GM20431 (cell line): Measurements from ENCODE around the gene TOR1AIP2.

Source experiments
- in situ Hi-C: fragments of 300-500 bp; cut with MseI, MboI; formaldehyde crosslinking; loops from one replicate; pipeline ENCODE4 v1.15.0; 2020; ENCODE audit warnings: low sequenced_read_pairs; ENCODE audit not compliant: unreplicated experiment

TOR1AIP2 gene

DNA sequence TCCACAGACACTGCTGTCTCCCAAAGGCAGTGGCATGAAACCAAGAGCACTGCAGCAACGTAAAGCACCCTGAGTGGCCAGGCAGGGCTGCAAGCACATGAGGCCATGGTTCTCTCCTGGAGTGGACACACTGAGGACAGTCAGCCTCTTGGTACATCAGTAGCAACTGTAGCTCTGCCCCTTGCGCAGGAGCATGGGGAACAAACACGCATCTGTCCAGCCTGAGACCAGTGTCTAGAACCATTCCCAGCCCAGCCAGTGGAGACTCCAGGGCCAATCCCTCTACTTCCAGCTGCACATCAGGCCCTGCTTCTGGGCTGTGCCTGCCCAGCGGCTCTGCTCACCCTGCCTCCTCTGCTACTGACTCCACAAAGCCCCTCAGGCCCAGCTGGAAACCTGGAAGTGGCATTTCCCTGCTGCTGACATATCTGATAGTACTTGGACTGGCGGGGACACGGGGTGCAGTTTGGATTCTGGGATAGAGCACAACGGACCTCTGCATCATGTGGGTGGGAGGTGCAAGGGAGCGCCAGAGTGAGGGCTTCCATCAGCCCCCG lies 49.0 kb downstream of the TOR1AIP2 start:
- in situ Hi-C loops, result no loop called here

DNA sequence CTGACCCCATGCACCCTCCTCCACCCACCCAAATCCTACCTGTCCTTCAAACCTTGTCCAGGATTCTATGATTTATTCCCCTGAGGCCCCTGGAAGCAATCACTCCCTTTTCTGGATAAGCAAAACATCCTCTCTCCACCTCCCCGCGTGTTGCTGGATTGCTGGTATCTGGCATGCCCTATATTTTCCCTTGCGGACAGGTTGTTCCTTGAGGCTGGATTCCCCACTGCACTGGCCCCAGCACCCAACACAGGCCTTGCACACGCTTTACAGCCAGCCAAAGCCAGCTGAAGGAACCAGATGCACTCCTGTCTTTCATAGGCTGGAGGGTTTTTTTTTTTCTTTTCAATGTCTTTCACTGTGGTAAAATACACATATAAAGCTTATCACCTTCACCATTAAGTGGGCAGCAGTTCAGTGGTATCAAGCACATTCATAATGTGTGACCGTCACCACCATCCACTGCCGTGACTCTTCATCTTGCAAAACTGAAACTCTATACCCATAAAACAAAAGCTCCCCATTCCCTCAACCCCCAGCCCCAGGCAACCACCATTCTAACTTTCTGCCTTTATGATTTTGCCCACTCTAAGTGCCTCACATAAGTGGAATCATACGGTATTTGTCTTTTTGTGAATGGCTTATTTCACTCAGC lies 50.9 kb downstream of the TOR1AIP2 start:
- in situ Hi-C loops, result no loop called here

DNA sequence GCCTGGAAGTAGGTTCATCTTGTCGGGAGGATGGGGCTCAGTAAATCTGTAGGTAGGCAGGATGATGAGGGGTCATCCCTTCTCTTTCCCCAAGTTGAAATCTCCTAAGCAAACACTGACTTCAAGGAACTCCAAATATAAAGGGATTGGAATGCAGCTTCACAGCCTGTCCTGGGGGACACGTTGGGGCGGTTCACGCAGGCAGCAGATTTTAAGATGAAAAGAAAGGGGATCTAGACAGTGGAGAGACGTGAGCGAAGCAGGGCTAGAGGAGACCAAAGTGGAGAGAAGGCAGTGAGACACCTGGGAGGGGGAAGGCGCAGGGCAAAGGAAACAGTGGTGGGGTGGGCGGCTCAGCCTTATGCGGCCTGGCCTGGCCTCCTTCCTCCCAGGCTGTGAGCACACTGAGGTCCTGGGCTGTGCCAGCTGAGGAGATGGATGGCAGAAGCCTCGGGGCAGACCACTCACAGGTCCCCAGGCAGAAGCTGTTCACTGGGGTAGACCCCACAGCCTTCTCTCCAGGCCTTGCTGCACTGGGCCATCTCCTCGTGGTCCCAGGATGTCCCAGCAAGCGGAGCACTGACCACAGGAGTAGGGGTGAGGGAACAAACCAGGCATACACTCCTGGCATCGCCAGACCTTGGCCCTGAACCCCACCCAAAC lies 51.7 kb downstream of the TOR1AIP2 start:
- in situ Hi-C loops, result no loop called here

DNA sequence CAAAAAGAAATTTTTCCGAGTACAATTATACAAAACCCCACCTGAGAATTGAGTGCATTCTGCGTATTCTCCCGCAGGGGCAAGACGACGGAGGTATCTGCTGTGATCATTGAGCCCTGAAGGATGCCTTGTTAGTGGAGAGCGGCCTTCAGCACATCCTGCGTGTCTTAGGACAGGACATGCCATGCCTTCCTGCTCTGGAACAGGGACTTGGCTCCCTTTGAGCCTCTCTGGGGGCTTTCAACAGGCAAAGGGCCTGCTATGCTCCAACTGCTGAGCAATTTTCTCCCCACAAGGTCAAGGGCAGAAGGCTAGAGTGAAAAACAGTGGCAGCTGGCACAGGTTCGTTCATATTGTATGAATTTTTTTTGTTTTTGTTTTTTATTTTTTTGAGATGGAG lies 52.4 kb downstream of the TOR1AIP2 start:
- in situ Hi-C loops, result no loop called here

DNA sequence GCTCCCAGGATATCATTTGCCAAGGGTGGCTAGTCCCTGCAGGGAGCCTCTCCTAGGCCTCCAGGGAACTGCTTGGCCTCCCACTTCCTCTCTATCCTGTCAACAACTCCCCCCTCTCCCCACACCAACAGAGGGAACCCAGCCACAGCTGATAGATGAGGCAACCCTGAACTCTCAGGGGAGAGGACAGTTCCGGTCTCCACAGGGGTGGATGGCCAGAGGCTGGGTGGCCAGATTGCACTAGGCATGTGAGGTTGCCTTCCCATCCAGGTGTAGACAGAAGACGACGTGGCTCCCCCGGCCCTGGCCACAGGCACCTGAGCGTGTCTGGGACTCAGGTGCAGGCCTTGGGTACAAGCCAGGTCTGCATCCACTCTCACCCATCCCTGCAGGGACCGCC lies 53.3 kb downstream of the TOR1AIP2 start:
- in situ Hi-C loops, result no loop called here

DNA sequence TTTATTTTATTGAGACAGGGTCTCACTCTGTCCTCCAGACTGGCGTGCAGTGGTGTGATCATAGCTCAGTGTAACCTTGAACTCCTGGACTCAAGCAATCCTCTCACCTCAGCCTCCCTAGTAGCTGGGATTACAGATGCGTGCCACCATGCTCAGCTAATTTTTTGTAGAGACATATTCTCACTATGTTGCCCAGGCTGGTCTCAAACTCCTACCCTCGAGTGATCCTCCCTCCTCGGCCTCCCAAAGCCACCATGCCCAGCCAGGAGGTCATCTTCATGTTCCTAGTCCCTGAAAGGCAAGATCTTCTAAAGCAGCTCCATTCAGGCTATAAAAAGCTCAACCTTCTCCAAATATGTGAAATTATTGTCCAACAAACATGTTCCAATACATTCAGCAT lies 53.9 kb downstream of the TOR1AIP2 start:
- in situ Hi-C loops, result no loop called here

DNA sequence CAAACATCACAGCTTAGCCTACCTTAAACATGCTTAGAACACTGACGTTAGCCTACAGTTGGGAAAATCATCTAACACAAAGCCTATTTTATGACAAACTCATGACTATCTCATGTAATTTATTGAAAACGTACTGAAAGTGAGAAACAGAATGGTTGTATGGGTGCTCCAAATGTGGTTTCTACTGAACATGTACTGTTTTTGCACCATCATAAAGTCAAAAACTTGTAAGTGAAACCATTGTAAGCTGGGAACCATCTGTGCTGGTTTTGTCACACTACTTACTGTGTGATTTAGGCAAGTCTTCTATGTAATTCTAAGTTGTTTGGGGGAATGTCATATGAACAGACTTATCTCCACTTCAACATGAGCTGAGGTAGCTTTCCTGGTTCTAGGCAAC lies 55.5 kb downstream of the TOR1AIP2 start:
- in situ Hi-C loops, result no loop called here

DNA sequence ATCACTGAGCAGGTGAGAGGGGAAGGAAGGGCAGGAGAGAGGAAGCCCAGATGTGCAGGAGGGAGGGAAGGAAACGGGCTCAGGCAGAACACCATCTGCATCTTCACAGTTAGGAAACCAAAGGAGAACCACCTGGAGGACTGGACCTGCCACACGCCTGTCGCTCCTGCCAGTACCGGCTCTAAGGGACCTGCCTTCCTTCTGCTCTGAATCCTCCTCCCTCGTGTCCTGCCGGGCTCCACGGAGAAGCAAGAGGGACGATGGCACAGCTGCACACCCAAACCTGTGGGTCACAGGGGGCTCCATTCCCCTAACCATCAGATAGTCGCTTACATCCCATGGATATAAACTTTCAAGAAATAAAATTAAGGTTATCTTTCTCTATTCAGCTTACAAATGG lies 56.1 kb downstream of the TOR1AIP2 start:
- in situ Hi-C loops, result no loop called here

DNA sequence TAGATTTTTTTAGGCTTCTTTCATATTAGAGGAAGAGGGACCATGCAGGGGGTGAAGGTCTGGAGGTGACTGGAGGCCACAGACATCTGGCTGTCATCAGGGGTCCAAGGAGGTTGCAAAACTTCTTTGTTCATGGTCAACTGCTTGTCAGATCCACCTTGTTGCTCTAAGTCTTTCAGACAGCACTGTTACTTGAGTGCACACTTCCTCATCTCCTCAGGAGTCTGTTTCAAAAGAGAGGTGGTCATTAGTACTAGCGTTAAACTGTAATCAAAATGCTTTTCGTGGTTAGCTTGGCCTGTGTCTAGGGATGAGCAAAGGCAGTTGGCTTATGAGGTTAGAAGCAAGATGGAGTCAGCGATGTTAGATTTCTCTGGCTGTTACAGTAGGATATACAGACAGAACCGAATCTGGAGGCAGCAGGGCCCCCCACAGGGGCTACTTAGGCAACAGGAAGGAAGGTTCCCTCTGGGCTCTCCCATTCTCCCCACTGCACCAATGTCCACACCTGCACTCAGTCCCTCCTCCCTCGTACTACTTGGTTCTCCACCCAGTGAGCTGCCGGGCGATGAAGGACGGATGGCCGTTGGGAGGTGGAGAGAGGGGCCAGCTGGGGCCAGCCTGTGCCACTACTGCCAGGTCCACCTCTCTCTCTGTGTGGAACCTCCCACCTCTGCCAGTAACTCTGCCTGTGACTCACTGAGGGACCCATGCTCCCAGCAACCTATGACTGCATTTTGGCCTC lies 57.2 kb downstream of the TOR1AIP2 start:
- in situ Hi-C loops, result no loop called here

DNA sequence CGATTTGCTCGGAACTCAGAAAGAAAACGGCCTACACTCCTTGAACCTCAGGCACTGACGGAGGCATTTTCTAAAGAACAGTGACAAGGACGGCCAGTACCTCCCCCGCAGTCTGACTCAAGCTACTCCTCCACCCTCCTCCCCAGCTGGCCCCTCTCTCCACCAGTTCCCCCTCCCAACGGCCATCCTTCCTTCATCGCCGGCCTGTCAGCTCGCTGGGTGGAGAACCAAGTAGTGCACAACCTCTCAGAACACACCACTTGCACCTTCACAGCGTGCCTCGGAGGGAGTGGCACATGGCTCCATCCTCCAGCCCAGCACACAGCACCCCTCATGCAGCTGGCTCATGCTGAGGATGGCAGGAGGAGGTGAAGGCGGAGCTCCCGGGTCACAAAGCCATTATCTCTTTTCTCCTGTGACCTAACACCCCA lies 58.8 kb downstream of the TOR1AIP2 start:
- in situ Hi-C loops, result no loop called here

DNA sequence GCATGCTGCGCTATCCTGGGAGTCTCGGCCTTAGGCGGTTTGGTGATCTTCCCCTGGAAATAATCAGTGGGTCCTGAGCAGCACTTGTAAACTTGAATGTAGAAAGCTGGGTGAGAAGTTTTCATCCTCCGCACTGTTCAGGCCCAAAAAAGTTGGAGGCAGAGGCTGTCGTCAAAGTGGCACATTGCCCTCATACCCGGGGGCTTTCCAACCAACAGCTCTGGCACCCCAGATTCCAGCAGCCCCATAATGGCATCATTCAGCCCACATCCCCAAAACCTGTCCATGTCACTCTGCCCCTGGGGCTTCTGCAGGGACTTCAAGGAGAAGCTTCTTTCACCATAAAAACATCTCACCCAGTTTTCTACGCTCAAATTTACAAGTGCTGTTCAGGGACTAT lies 59.3 kb downstream of the TOR1AIP2 start:
- in situ Hi-C loops, result no loop called here

DNA sequence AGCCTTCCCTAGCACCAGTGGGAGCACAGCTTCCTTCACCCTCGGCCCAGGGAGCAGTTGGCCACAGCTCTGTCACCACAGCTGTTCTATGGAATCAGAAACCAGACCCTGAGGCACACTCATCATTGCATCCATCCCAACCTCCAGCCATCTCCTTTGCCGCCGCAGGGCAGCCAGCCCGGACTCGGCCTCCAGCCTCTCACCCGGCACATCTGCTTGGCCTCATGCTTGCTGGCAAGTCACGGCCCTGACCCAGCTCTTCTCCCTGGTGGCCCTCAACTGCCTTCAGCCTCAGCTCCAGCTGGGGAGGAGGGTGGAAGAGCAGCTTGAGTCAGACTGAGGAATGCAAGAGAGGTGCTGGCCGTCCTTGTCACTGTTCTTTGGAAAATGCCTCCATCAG lies 59.8 kb downstream of the TOR1AIP2 start:
- in situ Hi-C loops, result no loop called here

DNA sequence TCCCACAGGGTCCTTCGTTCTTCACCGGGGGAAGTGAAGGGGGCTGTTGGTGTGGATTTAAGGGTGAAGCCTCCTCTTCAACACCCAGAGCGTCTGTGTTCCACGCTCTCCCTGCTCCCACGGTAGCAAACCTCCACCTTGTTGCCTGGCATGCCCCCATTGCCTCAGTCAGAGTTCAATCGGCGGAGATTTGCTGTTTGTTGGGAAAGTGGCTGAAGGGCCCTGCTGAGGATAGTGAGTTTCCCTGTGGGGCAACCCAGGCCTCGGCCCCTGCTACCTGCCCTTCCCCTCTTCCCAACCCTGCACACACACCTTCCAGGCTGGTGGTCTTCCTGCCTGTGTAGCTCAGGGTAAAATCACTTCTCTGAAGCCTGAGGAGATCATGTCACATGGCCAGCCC lies 60.5 kb downstream of the TOR1AIP2 start:
- in situ Hi-C loops, result no loop called here

DNA sequence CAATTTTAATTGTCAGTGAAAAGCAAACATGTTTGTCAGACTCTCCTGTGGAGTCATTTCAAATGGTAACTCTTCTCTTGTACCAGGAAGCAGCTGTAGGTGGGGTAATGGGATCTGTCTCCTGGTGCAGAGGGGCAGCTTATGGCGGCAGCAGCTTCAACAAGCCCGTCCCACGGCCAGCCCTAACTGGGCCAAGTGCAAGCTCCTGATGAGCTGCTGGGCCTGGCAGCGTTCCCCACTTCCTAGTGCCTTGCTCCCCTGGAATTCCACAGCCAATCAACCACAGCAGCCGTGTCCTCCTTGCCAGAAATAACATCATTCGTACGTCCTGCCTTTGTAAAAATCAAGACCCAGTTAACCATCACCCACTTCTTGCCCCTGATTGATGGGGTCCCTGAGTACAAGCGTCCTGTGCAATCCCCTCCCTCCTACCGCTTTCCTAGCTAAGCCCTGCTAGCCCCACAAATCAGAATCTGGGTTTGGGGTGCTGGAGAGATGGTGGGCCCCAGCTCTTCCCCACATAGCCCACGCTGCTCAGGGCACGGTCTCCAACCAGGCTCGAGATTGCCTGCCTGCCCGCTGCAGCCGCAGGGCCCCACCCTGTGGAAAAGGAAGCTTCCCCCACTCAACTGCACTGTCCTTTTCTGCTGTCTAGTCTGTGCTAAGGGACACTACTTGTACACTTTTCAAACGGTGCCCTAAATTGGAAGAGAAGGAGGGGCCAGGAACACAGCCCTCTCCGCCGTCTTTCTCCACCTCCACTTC lies 61.2 kb downstream of the TOR1AIP2 start:
- in situ Hi-C loops, result no loop called here

DNA sequence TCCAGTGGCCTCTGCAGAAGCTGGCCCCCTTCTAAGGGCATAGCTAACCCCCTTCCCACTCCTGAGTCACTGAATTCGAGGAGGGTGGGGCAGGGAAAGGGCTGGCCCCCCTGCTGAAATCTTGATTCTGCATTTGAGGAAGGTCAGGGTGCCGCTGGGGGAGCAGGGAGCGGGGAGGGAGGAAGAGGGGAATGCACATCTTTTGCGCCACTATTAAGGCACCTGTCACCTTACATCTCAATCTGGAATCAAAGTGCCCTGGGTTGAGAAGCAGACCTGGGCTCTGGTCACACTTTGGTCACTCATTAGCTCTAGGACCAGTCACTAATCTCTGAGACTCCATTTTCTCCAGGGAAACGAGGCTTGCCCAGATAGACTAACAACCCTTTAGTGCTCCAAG lies 62.0 kb downstream of the TOR1AIP2 start:
- in situ Hi-C loops, result no loop called here

DNA sequence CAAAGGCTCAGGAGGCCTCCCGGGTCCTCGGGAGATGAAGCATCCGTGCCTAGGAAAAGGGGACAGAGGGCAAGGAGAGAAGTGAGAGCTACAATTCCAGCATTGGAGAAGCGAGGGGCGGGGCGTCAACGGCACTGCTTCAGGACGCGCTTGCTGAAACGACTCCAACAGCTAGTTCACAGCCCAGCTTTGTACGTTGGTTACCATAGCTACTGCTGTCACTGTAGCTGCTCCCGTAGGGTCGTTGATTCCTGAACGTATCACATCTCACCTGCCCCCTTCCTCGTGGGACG lies 63.1 kb downstream of the TOR1AIP2 start:
- in situ Hi-C loops, result loop anchor here (5.0 kb wide), 1 partner anchor 107 kb away; no protein-coding TSS in a partner anchor

DNA sequence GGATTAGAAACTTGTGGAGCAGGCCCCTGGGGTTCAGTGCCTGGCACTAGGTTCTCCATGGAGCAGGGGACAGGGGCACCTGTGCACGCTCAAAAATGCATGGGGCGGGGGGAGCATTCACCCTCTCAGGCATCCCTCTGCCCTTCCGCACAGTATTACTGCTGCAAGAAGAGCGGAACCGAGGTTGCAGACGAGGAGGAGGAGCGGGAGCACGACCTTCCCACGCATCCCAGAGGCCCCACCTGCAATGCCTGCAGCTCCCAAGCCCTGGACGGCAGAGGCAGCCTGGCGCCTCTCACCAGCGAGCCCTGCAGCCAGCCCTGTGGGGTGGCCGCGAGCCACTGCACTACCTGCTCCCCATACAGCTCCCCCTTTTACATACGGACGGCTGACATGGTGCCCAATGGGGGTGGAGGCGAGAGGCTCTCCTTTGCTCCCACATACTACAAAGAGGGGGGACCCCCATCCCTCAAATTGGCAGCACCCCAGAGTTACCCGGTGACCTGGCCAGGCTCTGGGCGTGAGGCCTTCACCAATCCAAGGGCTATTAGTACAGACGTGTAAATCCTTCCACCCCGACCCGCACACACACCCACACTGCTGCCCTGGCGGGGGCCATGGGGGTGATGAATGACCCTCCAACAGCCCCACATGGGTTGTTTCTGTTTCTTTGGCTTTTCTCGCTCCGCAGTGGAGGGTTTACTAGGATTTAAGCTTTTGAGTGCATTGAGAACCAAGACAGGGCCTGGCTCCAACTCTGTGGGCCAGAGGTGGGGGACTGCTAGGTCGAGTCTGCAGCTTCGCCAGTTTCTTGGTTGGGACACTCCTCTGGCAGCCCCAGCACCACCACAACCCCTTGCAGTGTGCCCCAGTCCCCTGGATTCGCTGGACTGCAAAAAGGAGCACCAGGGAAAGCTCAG lies 63.7 kb downstream of the TOR1AIP2 start:
- in situ Hi-C loops, result loop anchor here (5.0 kb wide), 1 partner anchor 107 kb away; no protein-coding TSS in a partner anchor

DNA sequence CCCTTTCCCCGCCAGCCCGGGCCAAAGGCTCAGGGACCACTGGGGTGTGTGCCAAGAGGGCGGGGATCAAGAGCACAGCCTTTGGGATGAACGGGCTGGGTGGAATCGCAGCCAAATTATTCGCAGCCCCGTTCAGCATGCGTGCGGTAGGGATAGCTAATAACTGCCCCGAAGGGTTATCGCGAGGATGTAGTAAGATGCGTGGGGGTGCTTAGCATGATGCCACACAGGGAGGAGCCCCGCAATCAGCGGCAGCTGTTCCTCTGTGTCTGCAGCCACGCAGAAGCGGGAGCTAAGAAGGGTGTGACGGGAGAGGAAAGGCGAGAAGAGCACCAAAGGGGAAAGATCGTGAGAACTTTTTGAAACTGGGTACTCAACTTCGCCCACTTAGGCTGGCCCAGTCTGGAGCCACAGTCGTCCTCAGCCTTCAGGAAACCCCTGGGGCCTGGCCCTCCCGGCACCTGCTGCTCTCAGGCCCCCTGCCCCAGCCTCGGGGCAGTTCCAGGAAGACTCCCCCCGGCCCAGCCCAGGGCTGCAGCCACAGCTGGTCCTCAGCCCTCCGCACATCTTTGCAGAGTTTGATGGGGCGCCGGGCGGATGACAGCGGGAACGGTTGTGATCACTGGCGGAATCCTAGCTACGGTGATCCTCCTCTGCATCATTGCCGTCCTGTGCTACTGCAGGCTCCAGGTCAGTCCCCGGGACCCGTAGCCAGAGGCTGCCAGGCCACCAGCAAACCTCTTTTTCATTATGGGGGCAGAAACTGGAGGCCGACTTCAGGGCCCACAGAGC lies 64.9 kb downstream of the TOR1AIP2 start:
- in situ Hi-C loops, result loop anchor here (5.0 kb wide), 1 partner anchor 105 kb away; no protein-coding TSS in a partner anchor

DNA sequence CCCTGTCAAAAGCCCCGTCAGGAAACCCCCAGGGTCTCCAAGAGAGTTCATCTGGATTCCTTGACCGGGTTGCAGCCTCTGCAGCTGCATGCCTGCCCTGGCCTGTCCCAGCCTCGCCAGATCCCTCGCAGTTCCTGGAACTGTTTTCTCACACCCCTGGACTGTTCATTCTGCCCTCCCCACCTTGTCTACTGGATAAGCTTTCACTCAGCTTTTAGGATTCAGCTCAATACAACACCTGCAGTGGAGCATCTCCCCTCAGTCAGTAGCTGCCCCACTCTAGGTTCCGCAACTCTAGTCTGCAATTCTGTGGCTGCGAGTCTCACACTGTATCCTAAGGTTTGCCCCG lies 67.3 kb downstream of the TOR1AIP2 start:
- in situ Hi-C loops, result loop anchor here (5.0 kb wide), 1 partner anchor 103 kb away; no protein-coding TSS in a partner anchor
